Fibroblast of pulmonary artery (primary cell): ENCODE measurements around the gene KIAA0753.

Source experiments
- DNase-seq: peaks from one replicate; pipeline ENCODE4 v3.0.0-alpha.2; 2010; ENCODE audit warnings: low read depth
- H3K4me3 ChIP-seq: replicated peaks from 2 replicates; pipeline ENCODE4 v1.5.1; 2011; ENCODE audit warnings: low read depth, mild to moderate bottlenecking, control low read depth, low read length, moderate library complexity
- TF ChIP-seq, protein P1 (sequence below): IDR thresholded peaks from 2 replicates; pipeline ENCODE4 v1.5.1; 2011; ENCODE audit warnings: mild to moderate bottlenecking, control low read depth, low read length, inconsistent platforms; ENCODE audit errors: missing control alignments

The KIAA0753 gene

GRCh38 chr17:6589266-6589946 lies 51.1 kb downstream of the KIAA0753 start:
- DNase-seq: peak; percentile 40
- TF ChIP-seq, protein P1, sequence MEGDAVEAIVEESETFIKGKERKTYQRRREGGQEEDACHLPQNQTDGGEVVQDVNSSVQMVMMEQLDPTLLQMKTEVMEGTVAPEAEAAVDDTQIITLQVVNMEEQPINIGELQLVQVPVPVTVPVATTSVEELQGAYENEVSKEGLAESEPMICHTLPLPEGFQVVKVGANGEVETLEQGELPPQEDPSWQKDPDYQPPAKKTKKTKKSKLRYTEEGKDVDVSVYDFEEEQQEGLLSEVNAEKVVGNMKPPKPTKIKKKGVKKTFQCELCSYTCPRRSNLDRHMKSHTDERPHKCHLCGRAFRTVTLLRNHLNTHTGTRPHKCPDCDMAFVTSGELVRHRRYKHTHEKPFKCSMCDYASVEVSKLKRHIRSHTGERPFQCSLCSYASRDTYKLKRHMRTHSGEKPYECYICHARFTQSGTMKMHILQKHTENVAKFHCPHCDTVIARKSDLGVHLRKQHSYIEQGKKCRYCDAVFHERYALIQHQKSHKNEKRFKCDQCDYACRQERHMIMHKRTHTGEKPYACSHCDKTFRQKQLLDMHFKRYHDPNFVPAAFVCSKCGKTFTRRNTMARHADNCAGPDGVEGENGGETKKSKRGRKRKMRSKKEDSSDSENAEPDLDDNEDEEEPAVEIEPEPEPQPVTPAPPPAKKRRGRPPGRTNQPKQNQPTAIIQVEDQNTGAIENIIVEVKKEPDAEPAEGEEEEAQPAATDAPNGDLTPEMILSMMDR: no peak
- H3K4me3 ChIP-seq: no peak overlapping the region

- H3K4me3 ChIP-seq: no peak overlapping the region
- TF ChIP-seq, protein P1: no peak
- no peak for DNase-seq
Observed at GRCh38 chr17:6588165-6588564, 52.3 kb downstream of the KIAA0753 start.

- no peak for DNase-seq
- TF ChIP-seq, protein P1: no peak
- no peak overlapping the region for H3K4me3 ChIP-seq
Observed at GRCh38 chr17:6587310-6587709, 53.2 kb downstream of the KIAA0753 start.

GRCh38 chr17:6583411-6583810 lies 57.1 kb downstream of the KIAA0753 start:
- DNase-seq: no peak
- TF ChIP-seq, protein P1: no peak
- no peak overlapping the region for H3K4me3 ChIP-seq

DNA sequence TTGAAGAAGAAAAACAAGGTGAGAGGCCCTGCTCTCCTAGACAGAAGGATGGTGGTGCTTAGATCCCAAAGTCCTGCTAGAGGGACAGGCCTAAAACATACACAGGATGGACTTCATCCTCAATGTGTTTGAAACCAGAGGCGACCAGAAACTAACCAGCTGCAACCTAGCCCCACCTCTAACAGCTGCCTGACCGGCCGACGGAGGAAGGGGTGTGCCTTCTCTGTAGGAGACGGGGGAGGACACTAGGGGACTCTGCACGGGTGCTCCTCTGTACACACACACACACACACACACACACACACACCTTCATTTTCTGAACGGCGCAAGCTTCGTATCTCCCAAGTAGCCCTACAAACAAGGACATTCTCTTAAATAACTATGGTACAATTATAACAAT lies 59.9 kb downstream of the KIAA0753 start:
- DNase-seq: no peak
- no peak overlapping the region for H3K4me3 ChIP-seq
- TF ChIP-seq, protein P1: no peak

DNA sequence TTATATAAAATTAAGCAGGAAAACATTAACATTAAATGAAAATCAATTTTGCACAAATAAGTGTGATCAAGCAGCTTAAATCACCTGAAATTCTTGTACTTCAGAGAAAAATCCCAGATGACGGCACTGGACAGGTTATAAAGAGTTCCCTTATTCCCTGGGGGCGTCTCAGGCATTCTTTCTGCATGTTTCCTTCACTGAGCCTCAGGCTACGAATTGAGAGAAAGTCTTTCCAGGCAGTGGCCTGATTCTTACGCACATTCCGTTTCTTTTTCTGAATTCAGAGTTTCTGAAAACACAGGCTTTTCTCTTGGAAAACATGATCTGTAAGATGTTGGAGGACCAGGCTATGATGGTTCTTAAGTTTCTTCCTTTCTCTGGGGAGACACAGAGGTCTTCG lies 62.0 kb downstream of the KIAA0753 start:
- DNase-seq: no peak
- H3K4me3 ChIP-seq: no peak overlapping the region
- TF ChIP-seq, protein P1: no peak

DNA sequence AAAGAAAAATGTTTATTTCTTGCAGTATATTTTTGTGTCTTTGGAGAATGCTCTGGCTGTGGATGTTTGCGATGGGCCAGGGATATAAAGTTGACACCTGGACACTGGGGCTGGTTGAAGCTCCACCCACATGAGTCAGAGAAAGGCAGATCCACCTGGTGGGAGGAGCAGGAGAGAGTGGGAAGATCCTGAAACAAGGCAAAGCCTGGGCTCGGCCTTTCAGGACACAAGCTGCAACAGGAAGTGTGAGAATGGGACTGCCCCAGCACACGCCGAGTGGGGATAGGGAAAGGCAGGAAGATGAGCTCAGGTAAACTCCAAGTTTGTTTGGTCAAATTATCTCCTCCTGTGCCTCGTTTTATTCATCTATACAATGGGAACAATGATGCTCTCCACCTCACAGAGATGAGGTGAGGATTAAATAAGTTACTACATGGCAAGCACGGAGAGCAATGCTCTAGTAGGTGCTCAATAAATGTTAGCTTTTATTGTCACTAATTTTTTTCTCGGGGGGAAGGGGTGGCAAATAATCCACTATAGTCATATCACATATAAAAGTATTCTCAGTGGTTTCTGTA lies 62.7 kb downstream of the KIAA0753 start:
- TF ChIP-seq, protein P1: no peak
- no peak for DNase-seq
- H3K4me3 ChIP-seq: no peak overlapping the region
